AG09309 (cell line): ENCODE results near the gene ADCY1.

Source experiments
- DNase-seq: peaks from one replicate; pipeline ENCODE4 v3.0.0-alpha.2; 2010; ENCODE audit warnings: low read depth
- H3K4me3 ChIP-seq: 2 replicates; pipeline ENCODE4 v1.5.1; 2011; ENCODE audit warnings: mild to moderate bottlenecking, low read depth, low read length, moderate library complexity; ENCODE audit not compliant: control insufficient read depth
- TF ChIP-seq, protein P1 (sequence below): IDR thresholded peaks from 2 replicates; pipeline ENCODE4 v1.5.1; 2011; ENCODE audit warnings: mild to moderate bottlenecking, low read depth, low read length, inconsistent platforms; ENCODE audit not compliant: insufficient read depth, control insufficient read depth; ENCODE audit errors: missing control alignments

The ADCY1 gene

DNA sequence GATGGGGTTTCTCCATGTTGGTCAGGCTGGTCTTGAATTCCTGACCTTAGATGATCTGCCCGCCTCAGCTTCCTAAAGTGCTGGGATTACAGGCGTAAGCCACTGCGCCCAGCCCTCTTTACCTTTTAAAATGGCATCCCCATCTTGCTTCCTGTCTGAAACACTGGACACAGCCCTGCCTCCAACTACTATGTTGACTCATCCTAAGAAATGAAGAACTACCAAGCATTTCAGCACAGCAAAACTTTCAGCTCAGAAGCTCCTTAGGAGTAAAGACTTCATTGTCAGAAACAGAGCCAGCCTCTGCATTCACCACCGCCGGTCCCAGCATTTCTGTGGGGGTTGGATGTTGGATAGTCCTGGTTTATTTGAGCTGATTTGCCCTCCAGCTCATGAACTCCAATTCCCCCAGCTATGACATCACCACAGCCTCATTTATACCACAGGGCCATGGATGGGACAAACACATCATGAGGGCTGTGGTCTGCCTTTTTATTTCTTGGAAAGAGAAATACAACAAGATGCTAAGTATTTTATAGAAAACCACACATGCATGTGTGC lies 123.5 kb downstream of the ADCY1 start:
- TF ChIP-seq, protein P1, sequence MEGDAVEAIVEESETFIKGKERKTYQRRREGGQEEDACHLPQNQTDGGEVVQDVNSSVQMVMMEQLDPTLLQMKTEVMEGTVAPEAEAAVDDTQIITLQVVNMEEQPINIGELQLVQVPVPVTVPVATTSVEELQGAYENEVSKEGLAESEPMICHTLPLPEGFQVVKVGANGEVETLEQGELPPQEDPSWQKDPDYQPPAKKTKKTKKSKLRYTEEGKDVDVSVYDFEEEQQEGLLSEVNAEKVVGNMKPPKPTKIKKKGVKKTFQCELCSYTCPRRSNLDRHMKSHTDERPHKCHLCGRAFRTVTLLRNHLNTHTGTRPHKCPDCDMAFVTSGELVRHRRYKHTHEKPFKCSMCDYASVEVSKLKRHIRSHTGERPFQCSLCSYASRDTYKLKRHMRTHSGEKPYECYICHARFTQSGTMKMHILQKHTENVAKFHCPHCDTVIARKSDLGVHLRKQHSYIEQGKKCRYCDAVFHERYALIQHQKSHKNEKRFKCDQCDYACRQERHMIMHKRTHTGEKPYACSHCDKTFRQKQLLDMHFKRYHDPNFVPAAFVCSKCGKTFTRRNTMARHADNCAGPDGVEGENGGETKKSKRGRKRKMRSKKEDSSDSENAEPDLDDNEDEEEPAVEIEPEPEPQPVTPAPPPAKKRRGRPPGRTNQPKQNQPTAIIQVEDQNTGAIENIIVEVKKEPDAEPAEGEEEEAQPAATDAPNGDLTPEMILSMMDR: no peak
- H3K4me3 ChIP-seq: no peak overlapping the region
- DNase-seq: no peak

DNA sequence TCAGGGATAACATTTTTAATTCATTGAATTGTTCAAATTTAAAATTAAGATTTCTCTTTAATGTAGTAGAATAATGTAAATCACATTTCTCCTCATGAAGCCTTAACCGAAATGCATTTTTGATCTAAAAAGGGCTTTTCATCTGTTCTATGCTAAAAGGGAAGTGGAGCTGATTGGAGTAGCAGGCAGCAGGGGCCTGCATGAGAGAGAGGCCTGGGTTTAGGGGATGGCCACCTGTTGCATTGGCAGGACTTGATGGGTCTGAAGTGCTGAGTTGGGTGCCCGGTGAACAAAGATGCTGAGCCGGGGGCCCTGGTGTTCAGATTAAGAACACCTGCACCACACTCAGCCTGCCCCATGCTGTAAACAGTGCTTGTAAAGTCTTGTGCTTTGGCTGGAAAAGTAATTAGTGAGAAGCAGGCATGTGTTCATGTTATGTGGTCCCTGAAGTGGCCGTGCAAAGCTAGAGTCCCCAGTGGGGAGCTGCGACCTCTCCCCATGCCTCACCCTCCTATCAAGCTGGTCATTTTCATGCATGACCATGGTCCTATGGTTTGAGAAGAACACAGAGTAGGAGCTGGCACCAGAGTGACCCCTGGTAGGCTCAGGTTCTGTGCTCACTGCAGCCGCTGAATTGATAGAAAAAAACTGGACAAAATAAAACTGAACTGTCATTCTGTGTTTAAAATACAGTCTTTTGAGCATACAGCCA lies 124.3 kb downstream of the ADCY1 start:
- no peak for DNase-seq
- TF ChIP-seq, protein P1: no peak
- no peak overlapping the region for H3K4me3 ChIP-seq

DNA sequence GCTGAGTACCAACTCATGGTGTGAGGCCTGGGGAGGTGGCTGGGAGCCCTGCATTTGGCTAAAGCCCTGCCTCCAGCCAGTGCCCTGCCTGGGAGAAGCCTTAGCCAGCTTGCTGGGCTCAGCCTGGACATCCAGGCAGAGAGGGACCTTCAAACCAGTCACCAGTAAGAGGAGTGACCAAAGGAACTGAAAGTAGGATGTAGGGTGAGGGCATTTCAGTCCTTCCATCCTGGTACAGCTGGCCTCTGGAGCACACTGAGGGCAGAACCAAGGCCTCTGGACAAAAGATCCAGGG lies 124.8 kb downstream of the ADCY1 start:
- H3K4me3 ChIP-seq: no peak overlapping the region
- no peak for DNase-seq
- TF ChIP-seq, protein P1: no peak

DNA sequence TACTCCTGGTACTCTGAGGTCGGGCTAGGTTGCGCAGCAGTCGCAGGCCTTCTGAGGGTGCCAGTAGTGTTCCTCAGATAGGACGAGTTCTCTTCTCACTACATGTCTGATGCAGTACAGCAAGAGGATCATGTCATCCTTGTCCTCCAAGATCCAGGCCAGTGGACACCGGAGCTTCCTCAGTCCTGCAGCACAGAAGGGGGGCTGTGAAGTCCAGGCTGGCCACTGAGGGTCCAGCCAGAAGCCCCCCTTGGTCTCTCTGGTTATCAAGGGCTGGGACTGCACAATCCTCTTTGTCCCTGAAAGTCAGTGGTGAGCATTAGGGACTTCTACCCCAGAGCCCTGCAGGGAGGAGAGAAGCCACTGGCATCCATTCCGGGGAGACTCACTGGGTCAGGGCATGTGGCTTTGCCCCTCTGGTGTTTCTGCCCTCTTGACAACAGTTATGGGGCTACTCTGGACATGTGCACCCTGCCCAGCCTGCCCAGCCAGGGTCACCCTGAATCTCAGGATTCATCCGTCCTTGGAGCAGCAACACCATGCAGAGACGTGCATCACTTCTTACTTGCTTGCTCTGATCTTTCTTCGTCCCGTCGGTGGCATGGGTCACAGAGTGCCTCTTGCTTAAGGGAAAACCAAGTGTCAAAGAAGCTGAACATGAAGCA lies 125.7 kb downstream of the ADCY1 start:
- TF ChIP-seq, protein P1: no peak
- H3K4me3 ChIP-seq: no peak overlapping the region
- DNase-seq: no peak

DNA sequence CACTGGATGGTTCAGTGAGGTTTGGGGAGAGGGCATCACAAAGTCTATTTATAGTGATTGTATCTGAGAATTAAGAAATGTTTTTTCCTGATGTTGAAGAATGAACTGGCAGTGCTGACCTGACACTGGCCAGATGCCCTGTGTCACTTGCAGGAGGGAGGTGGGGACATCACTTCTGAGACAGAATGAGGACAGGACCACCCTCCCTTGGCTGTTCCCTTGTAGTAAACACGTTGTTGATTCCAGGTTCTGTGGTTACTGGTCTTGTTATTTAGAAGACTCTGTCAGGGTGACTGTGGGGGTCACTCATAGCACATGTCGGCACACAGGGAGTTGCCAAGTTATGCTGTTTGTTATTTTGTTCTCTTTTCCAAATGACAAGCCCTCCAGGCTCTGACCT lies 126.4 kb downstream of the ADCY1 start:
- H3K4me3 ChIP-seq: no peak overlapping the region
- DNase-seq: no peak
- TF ChIP-seq, protein P1: no peak

DNA sequence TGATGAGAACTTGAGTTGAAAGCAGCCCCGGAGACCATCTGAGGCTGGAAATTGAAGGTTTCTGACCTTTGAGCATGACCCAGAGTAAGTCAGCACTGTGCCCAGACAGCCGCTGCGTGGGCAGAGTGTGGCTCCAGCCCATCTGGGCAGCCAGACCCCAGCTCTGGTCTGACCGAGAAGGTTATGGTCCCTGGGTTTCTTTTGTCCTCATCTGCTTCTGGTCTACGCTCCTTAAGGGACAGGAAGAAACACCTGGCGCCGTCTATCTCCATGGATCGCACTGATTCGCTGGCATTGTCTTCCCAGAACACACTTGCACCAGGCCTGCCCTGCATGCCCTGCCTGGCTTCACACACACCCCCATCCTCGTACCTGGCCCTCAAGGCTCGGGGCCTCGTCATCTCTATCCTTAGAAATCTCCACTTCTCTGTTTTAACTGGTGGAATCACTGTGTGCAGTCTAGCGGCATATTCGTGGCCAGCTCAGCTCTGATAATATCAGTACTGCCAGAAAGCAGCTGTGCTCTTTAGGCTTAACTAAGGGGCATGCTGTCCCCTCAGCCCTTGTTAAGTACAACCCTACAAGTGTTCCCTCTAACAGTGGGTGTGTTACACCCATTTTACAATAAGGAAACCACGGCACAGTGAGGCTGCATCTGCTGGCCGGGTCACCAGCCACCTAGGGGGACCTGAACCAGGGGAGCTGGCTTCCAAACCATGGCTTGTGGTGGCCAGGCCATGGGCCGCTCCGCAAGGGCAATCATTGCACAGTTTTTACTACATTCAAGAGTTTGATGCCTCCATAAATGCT lies 127.7 kb downstream of the ADCY1 start:
- no peak overlapping the region for H3K4me3 ChIP-seq
- TF ChIP-seq, protein P1: no peak
- DNase-seq: no peak
